AG04450 (cell line): ENCODE results near the gene CYP27A1. TPM values are rescaled to one million over a fixed set of nuclear protein-coding genes. Genes with fewer than 3 reads are reported as not detected.
"Not testable (repeated sequence)": the region's sequence is repeated elsewhere in the genome, so short reads cannot be mapped to it uniquely, and the experiment has no call there.

ENCODE experiments used
- CTCF ChIA-PET: fragments of 300-600, 350-600 bp; formaldehyde crosslinking; extraction: SDS; loops from one replicate; lab custom pipeline; 2022; ENCODE audit warnings: antibody characterized with exemption, inconsistent platforms; lab: Charles Lee
- POLR2A ChIA-PET: fragments of 350-600 bp; formaldehyde crosslinking; extraction: SDS; loops from one replicate; lab custom pipeline; 2021; ENCODE audit warnings: antibody characterized with exemption, inconsistent platforms; lab: Yijun Ruan, JAX
- DNase-seq: peaks from one replicate; pipeline ENCODE4 v3.0.0-alpha.2; 2011; ENCODE audit warnings: low read depth, low spot score
- H3K27ac ChIP-seq: one replicate; pipeline ENCODE4 v1.5.1; 2012; ENCODE audit warnings: low read depth, low read length, control low read depth
- H3K27me3 ChIP-seq: one replicate; pipeline ENCODE4 v1.6.0; 2012; ENCODE audit warnings: low read length; ENCODE audit not compliant: control insufficient read depth, insufficient read depth
- H3K4me3 ChIP-seq: 2 replicates; pipeline ENCODE4 v1.5.1; 2011; ENCODE audit warnings: mild to moderate bottlenecking, low read depth, low read length, control low read depth
- H3K9me3 ChIP-seq: 2 replicates; pipeline ENCODE4 v1.5.1; 2012; ENCODE audit warnings: low read length; ENCODE audit not compliant: control insufficient read depth, insufficient read depth
- CTCF ChIP-seq: IDR thresholded peaks from 2 replicates; pipeline ENCODE4 v1.5.1; 2011; ENCODE audit warnings: low read depth, low read length, control low read depth, inconsistent platforms
- polyA plus RNA-seq: library from polyadenylated mRNA; depleted of rRNA; stranded (reverse); fragments of >200 nt; gene quantifications from 2 replicates; pipeline ENCODE4 v1.2.3, GENCODE V29; 2011

The CYP27A1 gene
- polyA plus RNA-seq, 1 experiment: 25.6 TPM

- no peak for DNase-seq
- ChIA-PET POLR2A (no interaction called here), CTCF (no interaction called here)
- no peak overlapping the region for H3K27ac ChIP-seq
- no peaks in the 10 kb centered on the region for H3K27me3 ChIP-seq
- no peaks in the 10 kb centered on the region for H3K9me3 ChIP-seq
- H3K4me3 ChIP-seq: no peak overlapping the region
- no peak for TF ChIP-seq CTCF
These were observed 26.8 kb upstream of the CYP27A1 start for GRCh38 chr2:218755198-218755566.

DNA sequence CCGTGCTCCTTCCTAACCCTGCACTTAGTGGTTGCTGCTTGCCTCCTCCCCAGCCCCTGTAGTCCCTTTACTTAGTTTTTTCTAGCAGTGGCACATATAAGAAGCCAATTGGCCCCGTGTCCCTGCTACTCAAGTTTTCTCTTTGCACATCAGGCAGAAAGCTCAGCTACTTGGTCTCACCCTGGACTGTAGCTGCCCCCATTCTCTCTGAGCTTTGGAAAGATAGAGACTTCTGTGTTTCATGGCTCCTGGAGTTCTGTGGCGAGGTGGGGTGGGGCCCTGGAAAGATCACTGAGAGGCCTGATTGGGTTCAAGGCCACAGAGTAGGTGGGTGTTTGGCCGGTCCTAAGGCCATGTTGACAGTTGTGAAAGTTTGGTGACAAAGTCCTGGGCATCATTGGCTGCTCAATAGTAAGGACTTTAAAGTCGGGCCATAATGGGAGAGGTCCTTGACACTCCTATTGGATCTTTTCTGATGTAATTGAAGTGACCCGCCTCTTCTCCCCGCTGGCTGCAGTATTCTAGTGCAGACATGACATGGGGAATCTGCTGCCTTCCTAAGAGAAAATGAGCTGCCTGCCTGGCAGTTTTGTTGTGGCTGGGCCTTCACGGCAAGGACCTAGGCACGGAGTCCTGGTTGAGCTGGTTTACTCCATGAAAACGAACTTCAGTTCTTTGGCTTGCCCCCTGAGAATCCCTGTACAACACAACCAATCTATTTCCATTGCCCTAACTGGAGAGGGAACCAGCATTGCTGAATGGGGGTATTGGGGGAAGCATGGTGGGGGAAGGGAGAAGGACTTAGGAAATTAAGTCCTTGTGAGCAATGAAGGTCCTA is 26.2 kb upstream of the CYP27A1 start:
- POLR2A ChIA-PET: no interaction called here
- H3K4me3 ChIP-seq: no peak overlapping the region
- peak overlapping the region; percentile 21 for H3K27ac ChIP-seq
- H3K9me3 ChIP-seq: no peaks in the 10 kb centered on the region
- CTCF ChIA-PET: no interaction called here
- DNase-seq: no peak
- no peak for TF ChIP-seq CTCF
- H3K27me3 ChIP-seq: no peaks in the 10 kb centered on the region

- POLR2A ChIA-PET: no interaction called here
- Histone ChIP-seq H3K4me3 (no peak overlapping the region), H3K27me3 (no peaks in the 10 kb centered on the region), H3K27ac (no peak overlapping the region), H3K9me3 (no peaks in the 10 kb centered on the region)
- DNase-seq: no peak
- TF ChIP-seq CTCF: no peak
- CTCF ChIA-PET: interaction anchor here (1.1 to 1.2 kb wide), 2 partner anchors 46 to 70 kb away, joined by 4 to 5 read pairs; partner anchors contain the start of gene TTLL4
These were observed 25.2 kb upstream of the CYP27A1 start for GRCh38 chr2:218756599-218757377.

DNA sequence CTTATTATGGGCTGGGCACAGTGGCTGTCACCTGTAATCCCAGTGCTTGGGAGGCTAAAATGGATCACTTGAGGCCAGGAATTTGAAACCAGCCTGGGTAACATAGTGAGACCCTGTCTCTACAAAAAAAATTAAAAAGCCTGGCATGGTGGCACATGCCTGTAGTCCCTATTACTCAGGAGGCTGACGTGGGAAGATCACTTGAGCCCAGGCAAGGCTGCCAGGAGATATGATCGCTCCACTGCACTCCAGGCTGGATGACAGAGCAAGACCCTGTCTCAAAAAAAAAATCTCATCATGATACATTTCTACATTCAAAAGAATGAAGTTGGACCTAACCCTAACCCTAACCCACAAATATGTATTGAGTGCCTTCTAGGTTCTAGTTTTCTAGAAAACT is 20.2 kb upstream of the CYP27A1 start:
- no peak for TF ChIP-seq CTCF
- no peak overlapping the region for H3K27ac ChIP-seq
- DNase-seq: no peak
- H3K9me3 ChIP-seq: no peaks in the 10 kb centered on the region
- POLR2A ChIA-PET: no interaction called here
- H3K4me3 ChIP-seq: no peak overlapping the region
- no peaks in the 10 kb centered on the region for H3K27me3 ChIP-seq
- CTCF ChIA-PET: interaction anchor here (1.2 kb wide), 1 partner anchor 85 kb away, joined by 4 read pairs; no protein-coding TSS in a partner anchor

DNA sequence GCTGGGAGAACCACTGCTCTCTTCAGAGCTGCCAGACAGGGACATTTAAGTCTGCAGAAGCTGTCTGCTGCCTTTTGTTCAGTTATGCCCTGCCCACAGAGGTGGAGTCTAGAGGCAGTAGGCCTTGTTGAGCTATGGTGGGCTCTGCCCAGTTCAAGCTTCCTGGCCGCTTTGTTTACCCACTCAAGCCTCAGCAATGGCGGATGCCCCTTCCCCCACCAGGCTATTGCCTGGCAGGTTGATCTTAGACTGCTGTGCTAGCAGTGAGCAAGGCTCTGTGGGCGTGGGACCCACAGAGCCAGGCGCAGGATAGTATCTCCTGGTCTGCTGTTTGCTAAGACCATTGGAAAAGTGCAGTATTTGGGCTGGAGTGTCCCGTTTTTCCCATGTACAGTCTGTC is 9.2 kb upstream of the CYP27A1 start:
- DNase-seq, H3K27ac ChIP-seq, H3K27me3 ChIP-seq, H3K4me3 ChIP-seq, CTCF ChIA-PET: not testable (repeated sequence)
- POLR2A ChIA-PET: interaction anchor here (0.7 kb wide), 1 partner anchor 14 kb away, joined by 3 read pairs; no protein-coding TSS in a partner anchor
- peaks cover 13% of the 10 kb centered on the region for H3K9me3 ChIP-seq
